Measurements from ENCODE around the gene ZNF219.

DNA sequence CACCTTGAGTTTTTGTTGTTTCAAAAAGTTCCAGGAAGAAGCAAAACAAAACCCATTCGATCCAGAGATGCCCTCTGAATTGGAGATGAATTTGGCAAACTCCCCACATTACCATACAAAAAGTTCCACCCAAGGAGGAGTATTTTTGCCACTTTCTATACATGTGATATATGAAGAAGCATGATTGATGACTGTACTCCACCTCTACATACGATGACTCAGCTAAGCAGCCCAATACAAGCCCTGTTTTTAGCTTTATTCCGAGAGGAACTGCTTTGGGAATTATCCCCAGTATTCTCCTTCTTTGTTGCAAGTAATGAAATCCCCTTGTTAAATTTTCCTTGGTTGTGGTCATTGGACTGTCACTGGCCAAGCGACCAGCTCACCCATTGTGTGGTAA is 13.8 kb upstream of the ZNF219 start:
- TF ChIP-seq CTCF (IDR thresholded peaks at IDR 0.05 in 8 of 11, conservative IDR thresholded peaks at IDR 0.05 in 3 of 11) (no peak), POLR2A (IDR thresholded peaks at IDR 0.05) (no peak), POLR2AphosphoS5 (IDR thresholded peaks at IDR 0.05) (no peak)
